Activated CD4-positive, alpha-beta T cell treated with anti-CD3 and anti-CD28 coated beads, Interleukin-2, amount 10 ng/mL, durations not matched to agents 7 days and 5 days (primary cell): Measurements from ENCODE around the gene RNF4. TPM values are rescaled to one million over a fixed set of nuclear protein-coding genes. Genes with fewer than 3 reads are reported as not detected.

ENCODE experiments used
- CTCF ChIA-PET: fragments of 350-600 bp; sonication (Branson Sonifier 250); formaldehyde crosslinking; loops from one replicate; lab custom pipeline; 2021; ENCODE audit warnings: antibody characterized with exemption; lab: Charles Lee
- POLR2A ChIA-PET: fragments of 350-600 bp; sonication (Branson Sonifier 250); formaldehyde crosslinking; loops from one replicate; lab custom pipeline; 2021; ENCODE audit warnings: antibody characterized with exemption; lab: Charles Lee
- DNase-seq: peaks from one replicate; pipeline ENCODE4 v3.0.0-alpha.2; 2020
- H3K27ac Mint-ChIP-seq: one replicate; pipeline ENCODE4 v1.8.0; 2021; ENCODE audit warnings: mild to moderate bottlenecking, moderate library complexity, mixed read lengths
- H3K27me3 Mint-ChIP-seq: one replicate; pipeline ENCODE4 v1.8.0; 2021; ENCODE audit warnings: mixed read lengths
- H3K36me3 Mint-ChIP-seq: one replicate; pipeline ENCODE4 v1.8.0; 2021; ENCODE audit warnings: low read depth, mixed read lengths
- H3K4me1 Mint-ChIP-seq: one replicate; pipeline ENCODE4 v1.8.0; 2021; ENCODE audit warnings: mixed read lengths
- H3K4me3 Mint-ChIP-seq: one replicate; pipeline ENCODE4 v1.8.0; 2021; ENCODE audit warnings: mild to moderate bottlenecking, moderate library complexity, mixed read lengths
- H3K9me3 Mint-ChIP-seq: one replicate; pipeline ENCODE4 v1.8.0; 2021; ENCODE audit warnings: mixed read lengths
- total RNA-seq, 2 experiments: library from RNA; stranded (reverse); gene quantifications; one replicate each; pipeline ENCODE4 v1.2.3, GENCODE V29; 2021

Gene RNF4, protein sequence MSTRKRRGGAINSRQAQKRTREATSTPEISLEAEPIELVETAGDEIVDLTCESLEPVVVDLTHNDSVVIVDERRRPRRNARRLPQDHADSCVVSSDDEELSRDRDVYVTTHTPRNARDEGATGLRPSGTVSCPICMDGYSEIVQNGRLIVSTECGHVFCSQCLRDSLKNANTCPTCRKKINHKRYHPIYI
- total RNA-seq: 100 to 1,000 TPM in 1 of 2 experiments, 10 to 100 TPM in 1; 96.2 to 102 TPM

DNA sequence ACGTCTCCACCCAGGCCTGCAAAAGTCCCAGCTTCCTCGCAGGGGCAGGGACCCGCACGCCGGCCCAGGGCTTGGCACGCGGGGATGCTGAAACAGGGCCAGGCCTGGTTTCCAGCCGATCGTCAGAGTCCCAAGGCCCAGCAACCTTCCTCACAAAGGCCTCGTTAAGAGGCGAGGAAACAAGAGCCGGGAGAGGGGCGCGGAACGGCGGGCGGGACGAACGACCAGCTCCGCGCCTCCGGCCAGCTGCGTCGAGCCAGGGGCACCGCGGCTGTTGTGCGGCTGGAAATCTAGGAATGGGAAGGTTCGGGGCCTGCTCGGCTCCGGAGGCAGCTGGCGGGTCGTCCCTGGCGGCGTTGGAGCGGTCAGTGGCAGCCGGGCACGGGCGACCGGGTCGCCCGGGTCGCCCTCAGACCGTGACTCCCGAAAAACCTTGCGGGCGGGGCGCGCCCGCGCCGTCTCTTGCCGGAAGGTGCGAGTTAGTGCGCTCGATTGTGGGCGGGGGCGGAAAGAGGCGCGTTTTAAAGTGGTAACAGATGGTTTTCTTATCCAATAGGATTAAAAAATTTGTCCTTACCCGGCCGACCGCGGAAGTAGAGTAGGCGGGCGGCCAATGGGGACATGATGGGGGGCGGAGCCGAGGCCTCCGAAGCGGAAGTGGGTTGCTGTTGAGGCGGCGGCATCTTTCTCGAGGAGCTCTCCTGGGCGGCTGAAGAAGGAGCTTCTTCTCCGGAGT lies at the start of gene RNF4:
Gene RNF4 (plus strand): TSS at position 651 of the 736 bp plus-strand sequence. CDS start 21,388 bp downstream, outside the sequence.
- peaks cover 47% of the 10 kb centered on the region for H3K4me1 Mint-ChIP-seq
- ChIA-PET POLR2A (interaction anchor here (0.6 to 1.4 kb wide), 5 partner anchors 16 to 259 kb away, joined by 3 to 5 read pairs (median 3); partner anchors contain the start of gene FAM193A), CTCF (interaction anchor here (1.0 to 3.0 kb wide), 8 partner anchors 10 to 248 kb away, joined by 3 to 12 read pairs (median 5); partner anchors contain the start of gene CFAP99)
- no peaks in the 10 kb centered on the region for H3K27me3 Mint-ChIP-seq
- H3K4me3 Mint-ChIP-seq: peak within 1 kb of the TSS; percentile 98
- DNase-seq: peak; percentile 97
- peak within 1 kb of the TSS; percentile 99 for H3K27ac Mint-ChIP-seq
- no peaks in the 10 kb centered on the region for H3K9me3 Mint-ChIP-seq
- peaks cover 42% of the 10 kb centered on the region for H3K36me3 Mint-ChIP-seq

DNA sequence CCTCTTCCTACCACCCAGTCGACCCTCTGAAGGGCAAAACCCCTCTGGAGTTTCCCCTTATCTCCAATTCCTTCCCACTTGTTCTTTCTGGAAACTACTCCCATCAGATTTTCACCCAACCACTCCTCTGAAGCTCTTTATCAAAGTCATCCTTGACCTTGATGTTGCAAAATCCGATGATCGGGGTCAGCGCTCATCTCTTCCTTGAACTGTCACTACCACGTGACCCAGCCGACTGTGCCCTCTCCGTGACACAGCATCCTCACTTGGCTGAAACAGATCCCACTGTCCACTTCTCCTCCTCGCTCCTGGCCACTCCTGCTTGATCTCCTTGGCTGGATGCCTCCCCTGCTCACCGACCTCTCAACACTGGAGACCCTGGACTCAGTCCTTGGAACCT lies 49.1 kb upstream of the RNF4 start:
- H3K27me3 Mint-ChIP-seq: peaks cover 52% of the 10 kb centered on the region
- H3K4me3 Mint-ChIP-seq: no peak overlapping the region
- no peak for DNase-seq
- no peaks in the 10 kb centered on the region for H3K9me3 Mint-ChIP-seq
- H3K4me1 Mint-ChIP-seq: peaks cover 33% of the 10 kb centered on the region
- no peak overlapping the region for H3K27ac Mint-ChIP-seq
- H3K36me3 Mint-ChIP-seq: no peaks in the 10 kb centered on the region
- CTCF ChIA-PET: interaction anchor here (1.1 to 1.7 kb wide), 3 partner anchors 8 to 200 kb away, joined by 3 to 5 read pairs (median 5); partner anchors contain the start of gene RNF4
- POLR2A ChIA-PET: no interaction called here

DNA sequence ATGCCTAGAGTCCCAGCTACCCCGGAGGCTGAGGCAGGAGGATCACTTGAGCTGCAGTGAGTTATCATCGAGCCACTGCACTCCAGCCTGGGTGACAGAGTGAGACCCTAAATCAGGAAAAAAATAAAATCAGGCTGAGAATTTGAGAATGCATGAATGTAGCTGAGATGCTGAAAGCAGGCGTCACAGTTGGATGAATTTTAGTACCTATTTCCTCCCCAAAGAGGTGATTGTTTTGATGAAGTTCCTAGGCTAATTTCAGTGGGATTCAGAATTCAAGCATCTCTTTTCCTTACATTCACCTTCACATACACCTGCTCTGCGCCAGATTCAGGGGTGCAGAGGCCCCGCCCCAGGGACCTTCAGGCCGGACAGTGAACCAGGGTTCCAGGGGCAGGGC lies 47.0 kb upstream of the RNF4 start:
- ChIA-PET POLR2A (no interaction called here), CTCF (interaction anchor here (0.7 to 3.0 kb wide), 5 partner anchors 9 to 202 kb away, joined by 5 to 10 read pairs (median 8); no protein-coding TSS in a partner anchor)
- H3K36me3 Mint-ChIP-seq: no peaks in the 10 kb centered on the region
- peaks cover 38% of the 10 kb centered on the region for H3K27me3 Mint-ChIP-seq
- no peaks in the 10 kb centered on the region for H3K9me3 Mint-ChIP-seq
- H3K4me3 Mint-ChIP-seq: no peak overlapping the region
- H3K4me1 Mint-ChIP-seq: peaks cover 18% of the 10 kb centered on the region
- DNase-seq: no peak
- no peak overlapping the region for H3K27ac Mint-ChIP-seq

DNA sequence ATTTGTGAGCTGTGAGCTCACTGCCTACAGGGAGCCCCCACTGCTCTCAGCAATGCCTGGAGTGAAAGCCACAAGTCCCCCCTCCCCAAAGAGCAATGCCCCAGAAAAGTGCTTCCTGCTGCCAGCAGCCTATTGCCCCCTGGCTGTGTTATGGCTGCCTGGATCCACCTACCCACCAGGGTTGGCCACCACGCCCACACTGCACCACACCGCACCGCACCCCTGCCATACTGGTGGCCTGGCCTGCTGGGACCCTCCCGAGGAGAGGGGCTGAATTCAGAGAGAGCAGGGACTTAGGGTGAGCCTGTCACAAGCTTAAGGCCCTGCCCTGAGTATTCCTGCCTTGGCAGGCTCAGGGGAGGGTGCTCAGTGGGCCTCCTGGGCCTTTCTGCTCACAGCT lies 45.8 kb upstream of the RNF4 start:
- POLR2A ChIA-PET: no interaction called here

DNA sequence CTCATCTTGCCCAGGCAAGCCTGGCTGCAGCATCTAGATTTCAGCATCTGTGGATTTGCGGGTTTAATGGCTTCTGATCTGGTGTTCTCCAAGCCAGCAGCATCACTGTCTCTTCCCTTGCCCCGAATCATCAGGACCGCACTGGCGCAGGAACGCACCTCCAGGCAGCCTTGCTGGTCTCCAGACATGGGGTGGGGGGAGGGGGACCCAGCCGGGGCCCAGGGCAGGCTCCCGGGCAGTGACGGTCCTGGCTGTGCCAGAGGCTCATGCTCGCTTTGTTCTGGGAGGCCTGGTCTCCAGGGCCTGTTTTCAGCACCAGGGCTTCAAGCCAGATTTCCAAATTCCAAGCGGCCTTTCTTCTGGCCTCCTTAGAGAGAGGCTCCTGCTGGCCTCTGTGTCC lies 45.2 kb upstream of the RNF4 start:
- H3K27ac Mint-ChIP-seq: no peak overlapping the region
- peaks cover 31% of the 10 kb centered on the region for H3K27me3 Mint-ChIP-seq
- peaks cover 12% of the 10 kb centered on the region for H3K4me1 Mint-ChIP-seq
- ChIA-PET POLR2A (no interaction called here), CTCF (interaction anchor here (1.0 to 3.0 kb wide), 3 partner anchors 11 to 18 kb away, joined by 3 to 10 read pairs (median 8); no protein-coding TSS in a partner anchor)
- no peak for DNase-seq
- no peaks in the 10 kb centered on the region for H3K36me3 Mint-ChIP-seq
- H3K4me3 Mint-ChIP-seq: no peak overlapping the region
- no peaks in the 10 kb centered on the region for H3K9me3 Mint-ChIP-seq

More for the DNA sequence above, 45.8 kb upstream of the RNF4 start:
- Mint-ChIP-seq H3K36me3 (no peaks in the 10 kb centered on the region), H3K27ac (no peak overlapping the region), H3K4me3 (no peak overlapping the region), H3K4me1 (peaks cover 12% of the 10 kb centered on the region), H3K27me3 (peaks cover 31% of the 10 kb centered on the region), H3K9me3 (no peaks in the 10 kb centered on the region)
- CTCF ChIA-PET: interaction anchor here (1.0 to 3.0 kb wide), 5 partner anchors 10 to 203 kb away, joined by 3 to 10 read pairs (median 8); no protein-coding TSS in a partner anchor
- DNase-seq: no peak

DNA sequence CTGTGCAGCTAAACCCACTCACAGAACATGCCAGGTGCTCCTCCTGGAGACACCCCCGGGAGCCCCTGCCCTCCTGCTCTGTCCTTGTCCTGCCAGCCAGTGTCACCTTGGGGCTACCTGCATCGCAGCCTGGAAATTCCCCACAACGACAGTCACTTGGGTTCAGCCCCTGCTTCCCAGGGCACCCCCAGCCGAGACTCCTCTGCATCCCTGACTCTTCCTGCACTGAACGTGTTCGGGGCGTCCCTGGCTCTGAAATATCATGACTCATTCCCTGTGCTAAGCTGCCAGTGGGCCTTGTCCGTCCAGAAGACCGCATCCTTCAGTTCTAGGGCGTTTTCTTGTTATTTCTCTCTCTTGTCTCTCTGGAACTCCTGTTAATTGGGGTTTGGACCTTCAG lies 44.3 kb upstream of the RNF4 start:
- no peak overlapping the region for H3K27ac Mint-ChIP-seq
- no peaks in the 10 kb centered on the region for H3K9me3 Mint-ChIP-seq
- POLR2A ChIA-PET: no interaction called here
- H3K4me3 Mint-ChIP-seq: no peak overlapping the region
- no peak for DNase-seq
- peaks cover 6% of the 10 kb centered on the region for H3K4me1 Mint-ChIP-seq
- H3K36me3 Mint-ChIP-seq: no peaks in the 10 kb centered on the region
- peaks cover 26% of the 10 kb centered on the region for H3K27me3 Mint-ChIP-seq
- CTCF ChIA-PET: interaction anchor here (1.1 to 2.8 kb wide), 3 partner anchors 12 to 20 kb away, joined by 3 to 8 read pairs (median 3); no protein-coding TSS in a partner anchor

DNA sequence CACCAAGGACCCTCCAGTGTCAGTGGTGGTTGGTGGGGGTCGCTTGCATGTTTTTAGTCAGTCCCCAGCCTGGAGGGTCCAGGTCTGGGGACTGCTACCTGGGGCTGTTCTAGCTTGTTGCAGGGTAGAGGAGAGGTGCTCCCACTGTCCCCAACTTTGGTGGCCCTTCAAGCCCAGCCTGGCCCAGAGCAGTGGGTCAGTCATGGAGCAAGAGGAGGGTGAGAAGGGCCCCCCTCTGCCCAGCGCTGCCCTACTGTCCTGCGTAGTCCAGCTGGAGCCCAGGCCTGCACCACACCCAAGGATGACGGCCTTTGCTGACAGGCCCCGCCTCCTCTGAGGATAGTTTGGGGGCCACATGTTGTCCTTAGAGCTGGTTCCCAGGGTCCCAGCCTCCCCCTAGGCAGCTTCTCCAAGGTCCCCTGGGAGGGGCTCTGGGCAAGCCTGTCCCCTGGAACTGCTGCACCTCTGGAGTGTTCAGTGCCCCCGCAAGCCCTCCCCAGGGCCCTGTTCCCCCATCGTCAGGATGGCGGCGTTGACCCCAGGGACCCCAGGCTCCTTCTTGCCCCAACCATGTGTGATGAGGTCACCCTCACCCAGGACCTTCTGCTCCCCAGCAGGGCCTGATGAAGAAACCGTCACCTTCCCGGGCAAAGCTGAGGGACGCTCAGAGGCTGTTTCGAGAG lies 43.4 kb upstream of the RNF4 start:
- Mint-ChIP-seq H3K9me3 (no peaks in the 10 kb centered on the region), H3K4me1 (no peaks in the 10 kb centered on the region), H3K27ac (no peak overlapping the region), H3K27me3 (peaks cover 16% of the 10 kb centered on the region), H3K36me3 (no peaks in the 10 kb centered on the region), H3K4me3 (no peak overlapping the region)
- ChIA-PET CTCF (interaction anchor here (1.1 to 1.5 kb wide), 2 partner anchors 16 to 19 kb away, joined by 3 read pairs; no protein-coding TSS in a partner anchor), POLR2A (no interaction called here)
- DNase-seq: no peak

DNA sequence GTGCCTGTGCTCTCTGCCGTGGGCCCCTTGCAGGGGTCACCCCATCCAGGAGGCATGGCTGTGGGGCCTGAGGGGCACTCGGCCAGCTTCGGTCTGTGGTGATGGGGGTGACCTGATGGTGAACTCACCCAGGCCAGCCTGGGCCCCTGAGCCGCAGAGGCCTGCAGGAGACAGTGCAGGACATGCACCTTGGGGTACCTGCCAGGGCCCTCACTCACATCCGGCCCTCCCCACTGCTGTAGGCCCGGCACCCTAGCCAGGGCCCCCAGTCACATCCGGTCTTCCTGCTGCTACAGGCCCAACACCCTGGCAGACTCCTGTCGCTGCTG lies 42.9 kb upstream of the RNF4 start:
- H3K4me3 Mint-ChIP-seq: no peak overlapping the region
- H3K36me3 Mint-ChIP-seq: no peaks in the 10 kb centered on the region
- no peaks in the 10 kb centered on the region for H3K9me3 Mint-ChIP-seq
- POLR2A ChIA-PET: no interaction called here
- CTCF ChIA-PET: interaction anchor here (1.5 kb wide), 1 partner anchor 18 kb away, joined by 3 read pairs; no protein-coding TSS in a partner anchor
- H3K4me1 Mint-ChIP-seq: no peaks in the 10 kb centered on the region
- H3K27ac Mint-ChIP-seq: no peak overlapping the region
- no peak for DNase-seq
- peaks cover 11% of the 10 kb centered on the region for H3K27me3 Mint-ChIP-seq

DNA sequence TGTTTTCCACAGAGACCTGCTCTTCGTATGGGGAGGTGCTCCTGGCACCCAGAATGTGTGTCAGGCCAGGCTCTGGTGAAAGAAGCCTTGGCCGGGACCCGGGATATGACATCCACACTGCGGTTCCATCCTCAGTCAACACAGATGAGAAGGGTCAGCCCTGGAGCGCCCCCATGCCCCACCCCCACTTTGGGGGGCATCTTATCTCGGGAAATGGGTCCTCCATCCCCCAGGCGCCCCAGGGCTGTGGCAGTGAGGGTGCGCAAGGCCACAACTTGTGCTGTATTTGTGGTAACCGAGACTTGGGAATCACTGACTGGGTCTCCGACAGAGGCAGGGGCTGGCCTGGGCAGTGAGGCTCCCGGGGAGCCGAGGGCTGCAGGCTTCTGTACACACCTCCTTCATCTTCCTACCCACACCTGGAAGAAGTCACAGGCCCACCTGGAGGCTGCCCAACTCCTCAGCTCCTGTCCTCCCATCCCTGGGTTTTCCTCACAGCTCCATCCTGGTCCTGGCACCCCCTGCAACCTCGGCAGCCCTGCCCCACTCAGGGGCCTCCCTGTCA lies 42.1 kb upstream of the RNF4 start:
- POLR2A ChIA-PET: no interaction called here
- H3K9me3 Mint-ChIP-seq: no peaks in the 10 kb centered on the region

DNA sequence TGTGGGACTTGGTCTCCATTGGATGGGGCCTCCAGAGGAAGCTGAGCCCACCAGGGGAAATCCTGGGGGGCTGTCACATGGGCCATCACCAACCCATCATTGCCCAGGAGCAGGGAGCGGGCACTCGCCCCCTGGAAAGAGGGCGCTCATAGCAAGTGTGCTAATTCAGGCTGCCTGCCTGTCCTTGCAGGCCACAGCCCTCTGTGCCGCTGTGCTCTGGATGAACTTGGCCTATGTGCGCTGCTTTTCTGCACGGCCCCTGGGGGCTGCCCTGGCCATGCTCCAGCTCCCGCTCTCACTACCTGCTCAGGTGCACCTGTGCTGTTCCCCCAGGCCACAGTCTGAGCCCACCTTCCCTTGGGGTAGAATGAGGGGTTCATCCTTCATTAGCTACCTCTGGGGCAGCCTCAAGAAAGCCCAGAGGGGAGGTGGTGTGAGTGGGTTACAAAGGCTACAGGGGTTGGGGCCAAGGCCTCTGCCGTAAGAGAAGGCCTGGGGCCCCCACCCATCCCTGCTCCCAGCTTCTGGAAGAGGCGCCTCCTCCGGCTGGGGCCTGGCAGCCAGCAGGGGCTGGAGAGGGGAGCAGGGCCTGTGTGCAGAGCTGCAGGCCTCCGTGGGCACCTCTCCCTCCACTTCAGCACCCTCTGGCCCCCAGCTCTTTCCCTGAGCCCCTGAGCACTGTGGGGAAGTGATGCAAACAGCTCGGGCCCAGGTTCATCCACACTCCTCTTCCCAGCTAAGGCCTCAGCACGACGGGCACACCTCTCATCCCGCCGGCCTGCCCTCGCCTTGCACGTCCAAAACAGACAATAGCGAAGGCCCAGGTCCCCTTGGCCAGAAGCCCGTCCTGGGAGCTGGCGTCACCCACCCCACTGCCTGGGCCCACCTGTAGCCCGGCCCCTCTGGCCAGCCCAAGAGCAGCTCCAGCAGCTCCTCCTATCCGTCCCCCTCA lies 41.2 kb upstream of the RNF4 start:
- Mint-ChIP-seq H3K4me1 (no peaks in the 10 kb centered on the region), H3K9me3 (no peaks in the 10 kb centered on the region), H3K27ac (no peak overlapping the region), H3K4me3 (no peak overlapping the region), H3K27me3 (peaks cover under 1% of the 10 kb centered on the region), H3K36me3 (no peaks in the 10 kb centered on the region)
- no peak for DNase-seq
- CTCF ChIA-PET: interaction anchor here (0.9 to 2.1 kb wide), 4 partner anchors 8 to 27 kb away, joined by 3 to 8 read pairs (median 4); no protein-coding TSS in a partner anchor
- POLR2A ChIA-PET: no interaction called here

More for the DNA sequence above, 42.1 kb upstream of the RNF4 start:
- Mint-ChIP-seq H3K36me3 (no peaks in the 10 kb centered on the region), H3K27ac (no peak overlapping the region), H3K27me3 (peaks cover 9% of the 10 kb centered on the region), H3K4me1 (no peaks in the 10 kb centered on the region), H3K4me3 (no peak overlapping the region)
- DNase-seq: no peak
- CTCF ChIA-PET: interaction anchor here (2.1 kb wide), 1 partner anchor 15 kb away, joined by 8 read pairs; no protein-coding TSS in a partner anchor

DNA sequence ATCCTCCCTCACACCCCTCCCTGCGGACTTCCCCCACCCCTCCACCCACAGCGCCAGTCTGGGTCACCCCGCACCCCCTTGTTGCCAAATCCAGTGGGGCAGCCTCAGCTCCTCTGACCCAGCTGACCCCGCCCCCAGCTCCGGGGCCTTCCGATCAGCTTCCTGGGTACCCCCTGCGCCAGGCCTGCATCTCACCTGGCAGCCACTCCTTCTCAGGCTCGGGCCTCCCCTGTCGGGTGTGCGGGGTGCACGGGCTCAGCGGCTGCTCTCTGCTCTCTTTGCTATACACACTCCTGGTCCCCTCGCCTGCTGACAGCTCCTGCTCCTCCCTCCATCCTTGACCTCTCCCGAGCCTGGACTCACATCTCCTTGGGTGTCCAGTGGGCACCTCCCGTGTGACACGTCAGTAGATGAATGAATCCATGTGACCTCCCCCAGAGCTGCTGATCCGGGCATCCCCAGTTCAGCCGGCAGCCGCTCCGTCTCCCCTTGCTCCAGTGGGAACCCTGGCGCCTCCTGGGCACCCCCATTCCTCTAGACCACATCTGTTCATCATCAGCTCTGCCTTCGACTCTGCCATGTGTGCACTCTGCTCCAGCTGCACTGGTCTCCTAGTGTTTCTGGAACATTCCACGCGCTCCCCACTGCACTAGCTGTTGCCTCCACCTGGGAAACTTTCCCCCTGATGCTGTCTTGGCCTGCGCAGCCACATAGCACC lies 40.3 kb upstream of the RNF4 start:
- Mint-ChIP-seq H3K27me3 (no peaks in the 10 kb centered on the region), H3K27ac (peak overlapping the region; percentile 46), H3K36me3 (no peaks in the 10 kb centered on the region), H3K4me3 (no peak overlapping the region), H3K4me1 (no peaks in the 10 kb centered on the region), H3K9me3 (no peaks in the 10 kb centered on the region)
- CTCF ChIA-PET: interaction anchor here (0.9 to 2.1 kb wide), 6 partner anchors 9 to 198 kb away, joined by 3 to 8 read pairs (median 4); no protein-coding TSS in a partner anchor
- DNase-seq: no peak
- POLR2A ChIA-PET: no interaction called here
